Pancreas (tissue), 10 donors: Measurements from ENCODE around the gene CD3D. TPM values are rescaled to one million over a fixed set of nuclear protein-coding genes. Genes with fewer than 3 reads are reported as not detected.

Experiments
- ATAC-seq, 4 donors: fragments of 200-7000 bp; cut with Tn5 transposase; one replicate each; pipeline versions ENCODE4 v1.8.0 to v1.9.1; 2020; ENCODE audit warnings: mild to moderate bottlenecking in 4 of 4, moderate library complexity in 4 of 4
- DNase-seq, 6 donors: peaks; one replicate each; pipeline ENCODE4 v3.0.0-alpha.2; 2020
- FAIRE-seq: peaks from 2 replicates; lab custom pipeline; 2012; peaks lifted over from hg19 to GRCh38; lab: Jason Lieb, UNC
- H3K27ac ChIP-seq, 4 donors: fragments of 200-600 bp; sonication (generic); 1 replicate in 3 of 4; 2 replicates in 1 of 4; pipeline versions ENCODE4 v1.5.0 to v1.8.0; 2020
- H3K27me3 ChIP-seq, 4 donors: fragments of 200-600 bp; one replicate each; pipeline ENCODE4 v1.8.0; 2021
- H3K36me3 ChIP-seq, 3 donors: fragments of 200-600 bp; sonication (generic) in 1 of 3; one replicate each; pipeline versions ENCODE4 v1.5.0 to v1.8.0; 2020 to 2021
- H3K4me1 ChIP-seq, 3 donors: fragments of 200-600 bp; one replicate each; pipeline ENCODE4 v1.8.0; 2021
- H3K4me3 ChIP-seq, 4 donors: fragments of 200-600 bp; sonication (generic) in 2 of 4; one replicate each; pipeline versions ENCODE4 v1.5.0 to v1.8.0; 2020 to 2021
- H3K9me3 ChIP-seq, 4 donors: fragments of 200-600 bp; one replicate each; pipeline ENCODE4 v1.8.0; 2021
- CTCF ChIP-seq, 4 donors: fragments of 200-600 bp; sonication (generic) in 3 of 4; IDR thresholded peaks; one replicate each; pipeline versions ENCODE4 v1.5.0 to v1.8.0; 2021; ENCODE audit warnings: antibody characterized with exemption in 4 of 4
- WGBS, 2 donors: extraction: QIAGEN DNeasy Blood & Tissue Kit; methylation state at CpG; one replicate each; pipeline ENCODE4 v1.1.7; 2013; 5-methylcytosine and 5-hydroxymethylcytosine counted together
- intact Hi-C, 3 donors: fragments of 100-400 bp; cut with DNase I; formaldehyde crosslinking; loops; one replicate each; pipeline versions ENCODE4 v1.11.1 to v1.14.2; 2022
- polyA plus RNA-seq, 2 donors: library from polyadenylated mRNA; stranded (reverse); fragments of 200-250 nt; gene quantifications; one replicate each; pipeline ENCODE4 v1.2.3, GENCODE V29; 2013
- total RNA-seq, 6 donors: library from RNA; stranded (reverse); fragmentation: NEBNext Ultra II Directional in 4 of 6; extraction: Animal tissue kit (Norgen Biotek cat#: 25700) in 4 of 6; gene quantifications; one replicate each; pipeline versions ENCODE4 v1.2.1 to v1.2.4, GENCODE V29; 2021 to 2023
- donor health status: healthy with polysubstance abuse.
- donor health status: DM: no; HTN: no; CAD: no; lungs with moderate emphysema.
- donor health status: DM: no; HTN: no; CAD: no.
- donor health status: control.
- donor health status: control.
- donor health status: Bipolar disorder and iron deficiency.
- donor health status: DM: yes; HTN: yes; CAD: no.
- donor health status: DM: no; HTN: no; CAD: no.
- donor health status: DM: no; HTN: no; CAD: no.
- donor health status: DM: yes; HTN: yes; CAD: no.

The CD3D gene
- total and polyA plus RNA-seq, 8 donors: 0.14 to 2.4 (median 0.74) TPM

- intact Hi-C loops: no loop called here
- TF ChIP-seq CTCF (IDR thresholded peaks at IDR 0.05): no peak
- DNase-seq (no peak), FAIRE-seq (no peak), ATAC-seq (peak; percentile 50 to 84 (median 56))
- H3K27ac ChIP-seq: no peak overlapping the region
- H3K27me3 ChIP-seq: peaks cover 0 to 7% (median 0%) of the 10 kb centered on the region in 4 donors
- H3K4me3 ChIP-seq: no peak overlapping the region
- WGBS, 2 donors: 12 to 15% methylated on average over 7 of the region's 7 CpGs
- peaks cover 0 to 11% (median 4%) of the 10 kb centered on the region in 3 donors for H3K4me1 ChIP-seq
- H3K9me3 ChIP-seq: no peaks in the 10 kb centered on the region
- H3K36me3 ChIP-seq: no peaks in the 10 kb centered on the region
These were observed 27.5 kb downstream of the CD3D start for GRCh38 chr11:118314988-118315411.

- FAIRE-seq (no peak), DNase-seq (no peak), ATAC-seq (no peak)
- Histone ChIP-seq H3K36me3 (no peaks in the 10 kb centered on the region), H3K27me3 (peaks cover 0 to 7% (median 0%) of the 10 kb centered on the region in 4 donors), H3K27ac (no peak overlapping the region), H3K4me1 (peaks cover 0 to 11% (median 4%) of the 10 kb centered on the region in 3 donors), H3K9me3 (no peaks in the 10 kb centered on the region), H3K4me3 (no peak overlapping the region)
- intact Hi-C loops: no loop called here
- WGBS, 2 donors: 45 to 60% methylated on average over 4 of the region's 4 CpGs
- no peak for TF ChIP-seq CTCF (IDR thresholded peaks at IDR 0.05)
These were observed 29.3 kb downstream of the CD3D start for GRCh38 chr11:118313242-118313641.

GRCh38 chr11:118312328-118312727 lies 30.2 kb downstream of the CD3D start:
- intact Hi-C loops: no loop called here
- Histone ChIP-seq H3K36me3 (no peaks in the 10 kb centered on the region), H3K27ac (no peak overlapping the region), H3K4me1 (peaks cover 0 to 11% (median 4%) of the 10 kb centered on the region in 3 donors), H3K4me3 (no peak overlapping the region), H3K9me3 (no peaks in the 10 kb centered on the region), H3K27me3 (peaks cover 0 to 7% (median 0%) of the 10 kb centered on the region in 4 donors)
- DNase-seq: no peak
- no peak for ATAC-seq
- no peak for FAIRE-seq
- TF ChIP-seq CTCF (IDR thresholded peaks at IDR 0.05): no peak
- 86 to 91% methylated on average over 2 of the region's 2 CpGs for WGBS, 2 donors

- intact Hi-C loops: no loop called here
- Histone ChIP-seq H3K27ac (no peak overlapping the region), H3K36me3 (no peaks in the 10 kb centered on the region), H3K27me3 (peaks cover 0 to 7% (median 0%) of the 10 kb centered on the region in 4 donors), H3K4me1 (peaks cover 0 to 11% (median 4%) of the 10 kb centered on the region in 3 donors), H3K9me3 (no peaks in the 10 kb centered on the region), H3K4me3 (no peak overlapping the region)
- 64 to 65% methylated on average over 4 of the region's 4 CpGs for WGBS, 2 donors
- no peak for DNase-seq
- TF ChIP-seq CTCF (IDR thresholded peaks at IDR 0.05): no peak
- ATAC-seq: no peak
- FAIRE-seq: no peak
These were observed 31.0 kb downstream of the CD3D start for GRCh38 chr11:118311518-118311917.

GRCh38 chr11:118310781-118311485 lies 31.6 kb downstream of the CD3D start:
- TF ChIP-seq CTCF (IDR thresholded peaks at IDR 0.05): no peak
- ATAC-seq (peak in 1 of 4 donors; percentile 24), DNase-seq (no peak), FAIRE-seq (no peak)
- H3K27me3 ChIP-seq: peaks cover 0 to 7% (median 0%) of the 10 kb centered on the region in 4 donors
- H3K36me3 ChIP-seq: no peaks in the 10 kb centered on the region
- WGBS, 2 donors: 54 to 68% methylated on average over 3 of the region's 3 CpGs
- H3K4me3 ChIP-seq: no peak overlapping the region
- H3K4me1 ChIP-seq: peaks cover 0 to 7% (median 4%) of the 10 kb centered on the region in 3 donors
- H3K27ac ChIP-seq: no peak overlapping the region
- intact Hi-C loops: no loop called here
- H3K9me3 ChIP-seq: no peaks in the 10 kb centered on the region
